GM12865 (cell line): ENCODE results near the gene HTR2A.

Experiments used
- DNase-seq: peaks from one replicate; pipeline ENCODE4 v3.0.0; 2010; ENCODE audit warnings: low read depth
- H3K4me3 ChIP-seq: 2 replicates; pipeline ENCODE4 v1.5.1; 2011; ENCODE audit warnings: mild to moderate bottlenecking, low read depth, low read length, control low read depth
- CTCF ChIP-seq: IDR thresholded peaks from 2 replicates; pipeline ENCODE4 v1.5.1; 2011; ENCODE audit warnings: low read length, control low read depth, low read depth, inconsistent platforms; ENCODE audit not compliant: insufficient read depth; ENCODE audit errors: missing control alignments

HTR2A gene

GRCh38 chr13:46830405-46831005 is 66.3 kb downstream of the HTR2A start:
- no peak for TF ChIP-seq CTCF
- DNase-seq = no peak
- no peak overlapping the region for H3K4me3 ChIP-seq

- no peak for DNase-seq
- TF ChIP-seq CTCF = no peak
- no peak overlapping the region for H3K4me3 ChIP-seq
Measured at GRCh38 chr13:46822551-46822950, 74.3 kb downstream of the HTR2A start.

- no peak for DNase-seq
- H3K4me3 ChIP-seq = no peak overlapping the region
- no peak for TF ChIP-seq CTCF
Measured at GRCh38 chr13:46817838-46818476, 78.9 kb downstream of the HTR2A start.

- H3K4me3 ChIP-seq = no peak overlapping the region
Measured at GRCh38 chr13:46817095-46817494, 79.8 kb downstream of the HTR2A start.

GRCh38 chr13:46816371-46816770 is 80.5 kb downstream of the HTR2A start:
- no peak for TF ChIP-seq CTCF
- DNase-seq = no peak
- no peak overlapping the region for H3K4me3 ChIP-seq

More at GRCh38 chr13:46817095-46817494, 79.8 kb downstream of the HTR2A start:
- DNase-seq = no peak
- TF ChIP-seq CTCF = no peak

- DNase-seq = no peak
- no peak for TF ChIP-seq CTCF
- no peak overlapping the region for H3K4me3 ChIP-seq
Measured at GRCh38 chr13:46812301-46812797, 84.5 kb downstream of the HTR2A start.
